ENCODE data around the gene ATP5F1D. TPM values are rescaled to one million over a fixed set of nuclear protein-coding genes. Genes with fewer than 3 reads are reported as not detected.

Gene ATP5F1D
- total RNA-seq, 1 experiment from 2014 or later, result 102 TPM

- POLR2A ChIA-PET (ENCODE audit: unreplicated experiment), result no interaction called here
- H3K4me2 ChIP-seq (ENCODE audit: low read length), result no peak overlapping the region
- no peak overlapping the region for H3K27ac ChIP-seq (ENCODE audit: low read length)
- H3K36me3 ChIP-seq (ENCODE audit: low read depth, low read length), result no peaks in the 10 kb centered on the region
- H4K20me1 ChIP-seq (ENCODE audit: low read length), result no peaks in the 10 kb centered on the region
- H3F3A ChIP-seq (ENCODE audit: low read length, unreplicated experiment), result no peaks in the 10 kb centered on the region
- H2AFZ ChIP-seq (ENCODE audit: low read length), result no peak overlapping the region
- H3K79me2 ChIP-seq (ENCODE audit: low read length), result no peaks in the 10 kb centered on the region
- DNase-seq (no peak), ATAC-seq (no peak)
- intact Hi-C loops (cut with micrococcal nuclease), result no loop called here
- H3K4me3 ChIP-seq (ENCODE audit: low read length), result no peak overlapping the region
- CTCF ChIA-PET, result interaction anchor here (0.5 to 0.6 kb wide), 2 partner anchors 17 to 212 kb away, joined by 5 read pairs; partner anchors contain the start of gene ATP5F1D
- no peaks in the 10 kb centered on the region for H3K9me3 ChIP-seq (ENCODE audit: low read length)
- no TSS peak for BruUV-seq (replicated peaks)
- no peaks in the 10 kb centered on the region for H3K9me2 ChIP-seq (replicated peaks; ENCODE audit: low read length)
- H3K4me1 ChIP-seq (ENCODE audit: insufficient read depth, low read length), result no peaks in the 10 kb centered on the region
- H3K9ac ChIP-seq (ENCODE audit: low read length), result no peak overlapping the region
- TF ChIP-seq EZH2 (IDR thresholded peaks at IDR 0.05; ENCODE audit: low read length, unreplicated experiment), result no peak
- no peak for TF ChIP-seq CTCF (conservative IDR thresholded peaks at IDR 0.05; ENCODE audit: low read depth, low read length)
- no peak for TF ChIP-seq EZH2phosphoT487 (IDR thresholded peaks at IDR 0.05; ENCODE audit: borderline replicate concordance, low read length)
- no peaks in the 10 kb centered on the region for H3K27me3 ChIP-seq (ENCODE audit: low read length)
Measured at GRCh38 chr19:1224847-1225246, 16.7 kb upstream of the ATP5F1D start.

- Histone ChIP-seq H2AFZ (ENCODE audit: low read length) (no peak overlapping the region), H3K4me1 (ENCODE audit: insufficient read depth, low read length) (no peaks in the 10 kb centered on the region), H3K79me2 (ENCODE audit: low read length) (no peaks in the 10 kb centered on the region), H3K36me3 (ENCODE audit: low read depth, low read length) (no peaks in the 10 kb centered on the region), H3K4me2 (ENCODE audit: low read length) (no peak overlapping the region), H3K9me2 (replicated peaks; ENCODE audit: low read length) (no peaks in the 10 kb centered on the region), H3K4me3 (ENCODE audit: low read length) (no peak overlapping the region), H3K9me3 (ENCODE audit: low read length) (no peaks in the 10 kb centered on the region), H3F3A (ENCODE audit: low read length, unreplicated experiment) (no peaks in the 10 kb centered on the region), H3K27me3 (ENCODE audit: low read length) (no peaks in the 10 kb centered on the region), H4K20me1 (ENCODE audit: low read length) (no peaks in the 10 kb centered on the region), H3K27ac (ENCODE audit: low read length) (no peak overlapping the region), H3K9ac (ENCODE audit: low read length) (no peak overlapping the region)
- ATAC-seq, result no peak; the same call in 1 of the 2 replicates
- no TSS peak for BruUV-seq (replicated peaks)
- no peak for DNase-seq
- no peak for TF ChIP-seq CTCF (conservative IDR thresholded peaks at IDR 0.05; ENCODE audit: low read depth, low read length)
- no peak for TF ChIP-seq EZH2phosphoT487 (IDR thresholded peaks at IDR 0.05; ENCODE audit: borderline replicate concordance, low read length)
- TF ChIP-seq EZH2 (IDR thresholded peaks at IDR 0.05; ENCODE audit: low read length, unreplicated experiment), result no peak
- POLR2A ChIA-PET (ENCODE audit: unreplicated experiment), result no interaction called here
- CTCF ChIA-PET, result interaction anchor here (0.5 to 0.6 kb wide), 2 partner anchors 16 to 211 kb away, joined by 5 read pairs; partner anchors contain the start of gene ATP5F1D
- intact Hi-C loops (cut with micrococcal nuclease), result no loop called here
Measured at GRCh38 chr19:1225440-1226226, 15.9 kb upstream of the ATP5F1D start.

- H4K20me1 ChIP-seq (ENCODE audit: low read length), result no peaks in the 10 kb centered on the region
- ChIA-PET CTCF (no interaction called here), POLR2A (ENCODE audit: unreplicated experiment) (no interaction called here)
- H3K4me3 ChIP-seq (ENCODE audit: low read length), result no peak overlapping the region
- H3K36me3 ChIP-seq (ENCODE audit: low read depth, low read length), result no peaks in the 10 kb centered on the region
- DNase-seq, result no peak
- TF ChIP-seq EZH2phosphoT487 (IDR thresholded peaks at IDR 0.05; ENCODE audit: borderline replicate concordance, low read length) (no peak), EZH2 (IDR thresholded peaks at IDR 0.05; ENCODE audit: low read length, unreplicated experiment) (no peak), CTCF (conservative IDR thresholded peaks at IDR 0.05; ENCODE audit: low read depth, low read length) (no peak)
- H3K27me3 ChIP-seq (ENCODE audit: low read length), result no peaks in the 10 kb centered on the region
- no peaks in the 10 kb centered on the region for H3K9me2 ChIP-seq (replicated peaks; ENCODE audit: low read length)
- no peak overlapping the region for H3K4me2 ChIP-seq (ENCODE audit: low read length)
- no peaks in the 10 kb centered on the region for H3K9me3 ChIP-seq (ENCODE audit: low read length)
- H2AFZ ChIP-seq (ENCODE audit: low read length), result no peak overlapping the region
- H3K9ac ChIP-seq (ENCODE audit: low read length), result no peak overlapping the region
- no peaks in the 10 kb centered on the region for H3F3A ChIP-seq (ENCODE audit: low read length, unreplicated experiment)
- H3K4me1 ChIP-seq (ENCODE audit: insufficient read depth, low read length), result no peaks in the 10 kb centered on the region
- H3K79me2 ChIP-seq (ENCODE audit: low read length), result no peaks in the 10 kb centered on the region
- H3K27ac ChIP-seq (ENCODE audit: low read length), result no peak overlapping the region
- no TSS peak for BruUV-seq (replicated peaks)
- ATAC-seq, result no peak
- intact Hi-C loops (cut with micrococcal nuclease), result no loop called here
Measured at GRCh38 chr19:1226227-1226518, 15.4 kb upstream of the ATP5F1D start.

Measured in PC-3 (cell line).